GM19023 (cell line): Measurements from ENCODE around the gene ACTL8.

Source experiments
- ATAC-seq: cut with Tn5 transposase; IDR thresholded peaks from one replicate; pipeline ENCODE4 v1.9.1; 2021; ENCODE audit warnings: mild to moderate bottlenecking, moderate library complexity; ENCODE audit not compliant: unreplicated experiment

The ACTL8 gene

GRCh38 chr1:17873007-17873675 lies 118.0 kb downstream of the ACTL8 start:
- no peak for ATAC-seq

GRCh38 chr1:17874231-17874630 lies 119.1 kb downstream of the ACTL8 start:
- no peak for ATAC-seq

DNA sequence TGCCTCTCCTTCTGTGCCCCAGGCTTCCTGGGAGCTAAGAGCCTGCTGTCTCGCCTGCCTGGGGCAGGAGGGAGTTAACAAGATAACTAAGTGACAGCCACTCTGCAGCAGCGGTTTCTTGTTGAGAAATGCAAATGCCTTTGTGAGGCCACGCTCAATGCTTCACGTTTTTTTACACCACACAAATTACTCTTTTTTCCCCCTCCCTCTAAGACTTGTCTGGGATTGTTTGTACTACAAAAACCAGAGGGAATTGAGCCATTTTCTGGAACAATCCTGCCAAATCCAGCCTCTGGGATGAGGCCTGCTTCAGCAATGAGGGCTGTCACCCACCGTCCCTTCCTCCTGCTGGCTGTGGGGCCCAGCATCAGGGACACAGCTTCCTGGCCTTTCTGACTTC lies 119.6 kb downstream of the ACTL8 start:
- ATAC-seq: no peak

- ATAC-seq: no peak
Observed at GRCh38 chr1:17875171-17875881, 120.2 kb downstream of the ACTL8 start.

- ATAC-seq: no peak
Observed at GRCh38 chr1:17875882-17876280, 120.7 kb downstream of the ACTL8 start.
